B cell (primary cell): ENCODE measurements around the gene NPAS2. TPM values are rescaled to one million over a fixed set of nuclear protein-coding genes. Genes with fewer than 3 reads are reported as not detected.

Experiments used
- ATAC-seq: fragments of 200-7000 bp; cut with Tn5 transposase; one replicate; pipeline ENCODE4 v1.10.0; 2021; ENCODE audit warnings: low read depth, mild to moderate bottlenecking, moderate number of reproducible peaks, moderate library complexity
- CTCF ChIA-PET: fragments of 350-600 bp; sonication (Branson Sonifier 250); formaldehyde crosslinking; loops from one replicate; lab custom pipeline; 2021; ENCODE audit warnings: antibody characterized with exemption, inconsistent platforms; lab: Charles Lee
- POLR2A ChIA-PET: fragments of 350-600 bp; sonication (Branson Sonifier 250); formaldehyde crosslinking; loops from one replicate; lab custom pipeline; 2021; ENCODE audit warnings: antibody characterized with exemption; lab: Charles Lee
- DNase-seq: peaks from one replicate; pipeline ENCODE4 v3.0.0; 2013
- H2AFZ ChIP-seq: 2 replicates; pipeline ENCODE4 v1.6.1; 2012; ENCODE audit warnings: mild to moderate bottlenecking, low read depth, low read length; ENCODE audit not compliant: insufficient read depth, poor library complexity, severe bottlenecking
- H3K27ac ChIP-seq, 2 donors: 1 replicate in 1 of 2; 2 replicates in 1 of 2; pipeline ENCODE4 v1.5.1; 2012 to 2013; ENCODE audit warnings: low read length in 2 of 2, mild to moderate bottlenecking in 2 of 2, moderate library complexity in 1 of 2
- H3K27me3 ChIP-seq, 4 experiments: fragments of 200-600 bp in 1 of 4; sonication (generic) in 1 of 4; replicated peaks in 1 of 4; 1 replicate in 2 of 4; 2 replicates in 2 of 4; pipeline versions ENCODE4 v1.6.1 to v1.7.0; 2013 to 2016; ENCODE audit warnings: low read length in 3 of 4, mild to moderate bottlenecking in 2 of 4, mixed read lengths in 1 of 4, moderate library complexity in 1 of 4; ENCODE audit not compliant: insufficient read depth in 4 of 4, control insufficient read depth in 3 of 4; ENCODE audit errors: control extremely low read depth in 1 of 4
- H3K36me3 ChIP-seq, 2 experiments: replicated peaks in 1 of 2; 1 replicate in 1 of 2; 2 replicates in 1 of 2; pipeline versions ENCODE4 v1.6.1 to v1.7.1; 2013; ENCODE audit warnings: low read length in 1 of 2; ENCODE audit not compliant: insufficient read depth in 2 of 2, control insufficient read depth in 1 of 2; ENCODE audit errors: control extremely low read depth in 1 of 2, extremely low read depth in 1 of 2
- H3K4me1 ChIP-seq, 2 donors: fragments of 200-600 bp in 1 of 2; sonication (generic) in 1 of 2; 1 replicate in 1 of 2; 2 replicates in 1 of 2; pipeline versions ENCODE4 v1.5.1 to v1.6.1; 2013 to 2017; ENCODE audit warnings: low read length in 2 of 2; ENCODE audit not compliant: control insufficient read depth in 2 of 2, insufficient read depth in 2 of 2
- H3K4me2 ChIP-seq: replicated peaks from 2 replicates; pipeline ENCODE3; 2012; ENCODE audit warnings: mild to moderate bottlenecking, low read depth, low read length; ENCODE audit not compliant: poor library complexity, severe bottlenecking
- H3K4me3 ChIP-seq, 5 experiments: fragments of 200-600 bp in 1 of 5; sonication (generic) in 1 of 5; 1 replicate in 3 of 5; 2 replicates in 2 of 5; pipeline versions ENCODE4 v1.5.1 to v1.7.0; 2011 to 2016; ENCODE audit warnings: low read length in 4 of 5, mild to moderate bottlenecking in 4 of 5, low read depth in 2 of 5, control low read depth in 1 of 5, moderate library complexity in 1 of 5; ENCODE audit not compliant: insufficient read depth in 1 of 5; ENCODE audit errors: control extremely low read depth in 1 of 5, extremely low read depth in 1 of 5
- H3K79me2 ChIP-seq: fragments of 200-600 bp; sonication (generic); one replicate; pipeline ENCODE4 v1.6.0; 2016; ENCODE audit warnings: low read length; ENCODE audit not compliant: control insufficient read depth, insufficient read depth
- H3K9ac ChIP-seq: fragments of 200-600 bp; sonication (generic); 2 replicates; pipeline ENCODE4 v1.6.1; 2017; ENCODE audit warnings: mild to moderate bottlenecking, low read length, moderate library complexity
- H3K9me3 ChIP-seq, 3 donors: one replicate each; pipeline versions ENCODE4 v1.6.1 to v1.7.1; 2013; ENCODE audit warnings: low read length in 2 of 3; ENCODE audit not compliant: control insufficient read depth in 2 of 3, insufficient read depth in 1 of 3; ENCODE audit errors: control extremely low read depth in 1 of 3
- H4K20me1 ChIP-seq: 2 replicates; pipeline ENCODE4 v1.6.0; 2012; ENCODE audit warnings: mild to moderate bottlenecking, low read length; ENCODE audit not compliant: insufficient read depth, control insufficient read depth, poor library complexity, severe bottlenecking
- H3K27ac Mint-ChIP-seq: one replicate; pipeline ENCODE4 v1.8.0; 2021; ENCODE audit warnings: mixed read lengths
- H3K27me3 Mint-ChIP-seq: one replicate; pipeline ENCODE4 v1.8.0; 2021; ENCODE audit warnings: mixed read lengths
- H3K4me1 Mint-ChIP-seq: one replicate; pipeline ENCODE4 v1.8.0; 2021; ENCODE audit warnings: mixed read lengths
- H3K4me3 Mint-ChIP-seq: one replicate; pipeline ENCODE4 v1.8.0; 2021; ENCODE audit warnings: mixed read lengths
- H3K9me3 Mint-ChIP-seq: one replicate; pipeline ENCODE4 v1.8.0; 2022; ENCODE audit warnings: mixed read lengths; ENCODE audit not compliant: insufficient read depth
- EZH2 ChIP-seq: IDR thresholded peaks from 2 replicates; pipeline ENCODE4 v1.6.1; 2012; ENCODE audit warnings: borderline replicate concordance, low read depth, mild to moderate bottlenecking, moderate library complexity, low read length; ENCODE audit not compliant: insufficient read depth, poor library complexity, severe bottlenecking
- WGBS: methylation state at CpG from one replicate; pipeline ENCODE4 v1.1.5; 2013; ENCODE audit warnings: missing lambda C conversion rate; ENCODE audit not compliant: insufficient coverage; 5-methylcytosine and 5-hydroxymethylcytosine counted together
- intact Hi-C: fragments of 100-400 bp; cut with micrococcal nuclease; formaldehyde crosslinking; loops from one replicate; pipeline ENCODE4 v1.10.0; 2022
- polyA plus RNA-seq: library from polyadenylated mRNA; depleted of rRNA; stranded (reverse); fragments of >200 nt; gene quantifications from 2 replicates; pipeline ENCODE4 v1.2.3, GENCODE V29; 2012
- total RNA-seq, 2 donors: library from RNA; stranded (reverse); fragments of 120-200 nt in 1 of 2; gene quantifications; 1 replicate in 1 of 2; 2 replicates in 1 of 2; pipeline versions ENCODE4 v1.2.3 to v1.2.4, GENCODE V29; 2013 to 2022
- TF ChIP-seq, protein P1 (sequence below): fragments of 200-600 bp; IDR thresholded peaks from one replicate; pipeline ENCODE4 v1.8.0; 2022; ENCODE audit warnings: antibody characterized with exemption, mild to moderate bottlenecking

NPAS2 gene
- total and polyA plus RNA-seq, 2 donors (not counting 1 experiment from before 2014, with no cell fraction given), result not detected

DNA sequence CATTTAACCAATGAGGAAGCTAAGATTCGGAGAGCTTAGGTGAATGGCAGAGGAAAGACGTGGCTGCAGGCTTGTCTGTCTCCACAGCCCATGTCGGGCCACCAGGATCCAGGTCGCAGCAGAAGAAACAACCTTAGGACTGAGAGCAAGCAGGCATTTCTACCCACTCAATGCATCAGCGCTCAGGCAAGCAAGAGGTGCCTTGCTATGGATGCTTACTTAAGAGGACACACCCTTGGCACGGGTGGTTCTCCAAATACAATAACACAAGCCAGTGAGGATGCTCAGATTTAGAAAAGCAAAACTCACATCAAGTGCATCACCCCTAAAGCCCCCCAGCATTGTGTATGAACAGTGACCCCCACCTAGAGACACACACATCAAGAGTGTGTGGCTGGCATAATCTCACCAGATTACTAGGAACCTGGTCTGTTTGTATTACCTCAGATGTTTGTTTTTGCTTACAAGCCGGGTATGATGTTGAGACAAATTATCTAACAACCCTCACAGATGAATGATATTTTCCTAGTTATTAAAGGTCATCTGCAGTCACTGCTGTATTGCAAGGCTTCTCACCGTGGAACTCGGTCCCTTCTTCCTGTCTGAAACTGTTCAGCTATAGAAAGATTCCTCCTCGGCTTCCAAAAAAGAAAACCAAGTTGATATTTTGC lies 34.2 kb upstream of the NPAS2 start:
- peaks cover 0 to 2% (median 0%) of the 10 kb centered on the region in 4 experiments for H3K27me3 ChIP-seq
- ChIA-PET POLR2A (no interaction called here), CTCF (no interaction called here)
- H4K20me1 ChIP-seq, result no peaks in the 10 kb centered on the region
- ATAC-seq (no peak), DNase-seq (no peak)
- H3K9me3 ChIP-seq, result no peaks in the 10 kb centered on the region
- no peaks in the 10 kb centered on the region for H3K4me1 Mint-ChIP-seq
- H3K4me3 ChIP-seq, result no peak overlapping the region
- no peak overlapping the region for H3K4me2 ChIP-seq
- peaks cover 7% of the 10 kb centered on the region for H3K27me3 Mint-ChIP-seq
- H3K36me3 ChIP-seq, result no peaks in the 10 kb centered on the region
- H3K27ac ChIP-seq, result no peak overlapping the region
- intact Hi-C loops, result no loop called here
- H3K4me1 ChIP-seq, result no peaks in the 10 kb centered on the region
- H2AFZ ChIP-seq, result no peak overlapping the region
- no peak overlapping the region for H3K4me3 Mint-ChIP-seq
- TF ChIP-seq, protein P1, sequence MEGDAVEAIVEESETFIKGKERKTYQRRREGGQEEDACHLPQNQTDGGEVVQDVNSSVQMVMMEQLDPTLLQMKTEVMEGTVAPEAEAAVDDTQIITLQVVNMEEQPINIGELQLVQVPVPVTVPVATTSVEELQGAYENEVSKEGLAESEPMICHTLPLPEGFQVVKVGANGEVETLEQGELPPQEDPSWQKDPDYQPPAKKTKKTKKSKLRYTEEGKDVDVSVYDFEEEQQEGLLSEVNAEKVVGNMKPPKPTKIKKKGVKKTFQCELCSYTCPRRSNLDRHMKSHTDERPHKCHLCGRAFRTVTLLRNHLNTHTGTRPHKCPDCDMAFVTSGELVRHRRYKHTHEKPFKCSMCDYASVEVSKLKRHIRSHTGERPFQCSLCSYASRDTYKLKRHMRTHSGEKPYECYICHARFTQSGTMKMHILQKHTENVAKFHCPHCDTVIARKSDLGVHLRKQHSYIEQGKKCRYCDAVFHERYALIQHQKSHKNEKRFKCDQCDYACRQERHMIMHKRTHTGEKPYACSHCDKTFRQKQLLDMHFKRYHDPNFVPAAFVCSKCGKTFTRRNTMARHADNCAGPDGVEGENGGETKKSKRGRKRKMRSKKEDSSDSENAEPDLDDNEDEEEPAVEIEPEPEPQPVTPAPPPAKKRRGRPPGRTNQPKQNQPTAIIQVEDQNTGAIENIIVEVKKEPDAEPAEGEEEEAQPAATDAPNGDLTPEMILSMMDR, result no peak
- TF ChIP-seq EZH2, result no peak
- H3K9me3 Mint-ChIP-seq, result no peaks in the 10 kb centered on the region
- no peak overlapping the region for H3K27ac Mint-ChIP-seq
- no peak overlapping the region for H3K9ac ChIP-seq
- 92% methylated on average over 6 of the region's 10 CpGs for WGBS
- H3K79me2 ChIP-seq, result no peaks in the 10 kb centered on the region

DNA sequence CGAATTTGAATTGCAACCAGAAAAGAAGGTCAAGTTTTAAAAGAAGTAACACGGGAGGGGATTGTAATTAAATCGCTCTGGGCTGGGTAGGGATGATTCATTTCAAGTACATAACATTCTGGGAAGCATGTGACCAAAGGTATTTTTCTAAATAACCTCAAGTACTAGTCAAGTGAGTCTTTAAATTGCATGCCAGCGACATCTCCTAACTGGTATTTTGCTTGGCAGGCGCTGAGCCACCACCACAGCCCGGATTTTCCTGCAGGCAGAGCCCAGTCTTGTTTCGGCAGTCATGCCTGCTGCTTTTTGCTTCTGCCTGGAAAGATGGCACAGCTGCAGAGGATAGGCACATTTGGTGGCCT lies 33.7 kb upstream of the NPAS2 start:
- ATAC-seq (no peak), DNase-seq (no peak)
- Mint-ChIP-seq H3K4me1 (no peaks in the 10 kb centered on the region), H3K27me3 (peaks cover 7% of the 10 kb centered on the region), H3K9me3 (no peaks in the 10 kb centered on the region), H3K4me3 (no peak overlapping the region), H3K27ac (no peak overlapping the region)
- Histone ChIP-seq H3K27ac (no peak overlapping the region), H3K4me2 (no peak overlapping the region), H3K27me3 (peaks cover 0 to 2% (median 0%) of the 10 kb centered on the region in 4 experiments), H4K20me1 (no peaks in the 10 kb centered on the region), H3K79me2 (no peaks in the 10 kb centered on the region), H3K4me3 (no peak overlapping the region), H2AFZ (no peak overlapping the region), H3K9me3 (no peaks in the 10 kb centered on the region), H3K36me3 (no peaks in the 10 kb centered on the region), H3K4me1 (no peaks in the 10 kb centered on the region), H3K9ac (no peak overlapping the region)
- no peak for TF ChIP-seq EZH2
- TF ChIP-seq, protein P1, result no peak
- intact Hi-C loops, result no loop called here
- 92% methylated on average over 4 of the region's 7 CpGs for WGBS
- ChIA-PET CTCF (no interaction called here), POLR2A (no interaction called here)
